GM12878 (cell line): ENCODE results near the gene CCDC178.

ENCODE experiments used
- ASH2L ChIP-seq: fragments of 300-600, 200-600 bp; sonication (generic); IDR thresholded peaks from 2 replicates; pipeline ENCODE4 v1.6.1; 2017; ENCODE audit warnings: low read depth, mild to moderate bottlenecking, borderline replicate concordance
- CTCF ChIP-seq, 3 experiments: IDR thresholded peaks in 2 of 3; conservative IDR thresholded peaks in 1 of 3; 2 replicates each; pipeline ENCODE4 v1.5.1; 2011; ENCODE audit warnings: low read depth in 3 of 3, low read length in 3 of 3, mild to moderate bottlenecking in 3 of 3, control low read depth in 2 of 3, moderate library complexity in 2 of 3, inconsistent platforms in 1 of 3, mixed read lengths in 1 of 3; ENCODE audit not compliant: control insufficient read depth in 2 of 3, insufficient read depth in 1 of 3; ENCODE audit errors: extremely low read depth in 1 of 3
- EP300 ChIP-seq, 2 experiments: fragments of 150-350 bp in 1 of 2; IDR thresholded peaks; 2 replicates each; pipeline ENCODE4 v1.6.1; 2011 to 2012; ENCODE audit warnings: low read depth in 2 of 2, low read length in 2 of 2, borderline replicate concordance in 1 of 2, improper control_type of control experiment in 1 of 2, inconsistent platforms in 1 of 2; ENCODE audit not compliant: control insufficient read depth in 1 of 2
- FOS ChIP-seq: IDR thresholded peaks from 3 replicates; pipeline ENCODE4 v1.6.1; 2011; ENCODE audit warnings: borderline replicate concordance; ENCODE audit not compliant: insufficient read length; ENCODE audit errors: extremely low read depth
- PAX5 ChIP-seq: IDR thresholded peaks from 2 replicates; pipeline ENCODE4 v1.6.1; 2011; ENCODE audit warnings: low read depth, low read length, borderline replicate concordance
- REST ChIP-seq: IDR thresholded peaks from 2 replicates; pipeline ENCODE4 v1.6.1; 2012; ENCODE audit warnings: mild to moderate bottlenecking, low read depth, low read length
- YY1 ChIP-seq: IDR thresholded peaks from 2 replicates; pipeline ENCODE4 v1.6.1; 2011; ENCODE audit warnings: low read depth, mild to moderate bottlenecking, low read length
- TF ChIP-seq, protein P1 (sequence below): fragments of 450-650 bp; IDR thresholded peaks from 2 replicates; pipeline ENCODE4 v1.6.1; 2018; ENCODE audit warnings: mild to moderate bottlenecking, low read depth, moderate library complexity; ENCODE audit not compliant: partially characterized antibody
- TF ChIP-seq, protein P2 (sequence below): fragments of 450-650 bp; IDR thresholded peaks from 2 replicates; pipeline ENCODE4 v1.6.1; 2016; ENCODE audit warnings: mild to moderate bottlenecking

DNA sequence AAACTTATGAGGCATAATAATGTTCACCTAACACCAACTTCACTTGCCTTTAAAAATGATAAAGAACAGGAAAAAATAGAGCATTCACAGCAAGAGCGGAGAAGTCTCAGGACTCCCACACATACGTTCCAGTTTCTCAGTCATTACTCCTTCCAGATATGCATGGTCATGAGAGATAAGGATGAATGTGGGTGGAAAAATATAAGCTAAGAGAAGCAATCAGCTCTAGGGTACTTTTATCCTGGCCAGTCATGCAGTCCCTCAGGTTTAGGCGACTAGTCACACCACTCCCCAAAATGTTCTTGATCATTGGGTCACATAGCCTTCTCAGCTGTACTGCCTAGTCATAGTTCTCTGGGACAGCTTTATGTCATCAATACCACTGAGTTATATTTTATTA is 29.2 kb upstream of the CCDC178 start:
- TF ChIP-seq CTCF (IDR thresholded peaks at IDR 0.05 in 2 of 3, conservative IDR thresholded peaks at IDR 0.05 in 1 of 3; ENCODE audit: control insufficient read depth in 2 of 3, extremely low read depth in 1 of 3, insufficient read depth in 1 of 3, low read depth in 3 of 3, low read length in 3 of 3) (no peak), REST (no peak), PAX5 (no peak), ASH2L (no peak), FOS (no peak), EP300 (IDR thresholded peaks at IDR 0.05; ENCODE audit: borderline replicate concordance in 1 of 2, control insufficient read depth in 1 of 2, low read depth in 2 of 2, low read length in 2 of 2) (no peak), YY1 (no peak)
- TF ChIP-seq, protein P1, sequence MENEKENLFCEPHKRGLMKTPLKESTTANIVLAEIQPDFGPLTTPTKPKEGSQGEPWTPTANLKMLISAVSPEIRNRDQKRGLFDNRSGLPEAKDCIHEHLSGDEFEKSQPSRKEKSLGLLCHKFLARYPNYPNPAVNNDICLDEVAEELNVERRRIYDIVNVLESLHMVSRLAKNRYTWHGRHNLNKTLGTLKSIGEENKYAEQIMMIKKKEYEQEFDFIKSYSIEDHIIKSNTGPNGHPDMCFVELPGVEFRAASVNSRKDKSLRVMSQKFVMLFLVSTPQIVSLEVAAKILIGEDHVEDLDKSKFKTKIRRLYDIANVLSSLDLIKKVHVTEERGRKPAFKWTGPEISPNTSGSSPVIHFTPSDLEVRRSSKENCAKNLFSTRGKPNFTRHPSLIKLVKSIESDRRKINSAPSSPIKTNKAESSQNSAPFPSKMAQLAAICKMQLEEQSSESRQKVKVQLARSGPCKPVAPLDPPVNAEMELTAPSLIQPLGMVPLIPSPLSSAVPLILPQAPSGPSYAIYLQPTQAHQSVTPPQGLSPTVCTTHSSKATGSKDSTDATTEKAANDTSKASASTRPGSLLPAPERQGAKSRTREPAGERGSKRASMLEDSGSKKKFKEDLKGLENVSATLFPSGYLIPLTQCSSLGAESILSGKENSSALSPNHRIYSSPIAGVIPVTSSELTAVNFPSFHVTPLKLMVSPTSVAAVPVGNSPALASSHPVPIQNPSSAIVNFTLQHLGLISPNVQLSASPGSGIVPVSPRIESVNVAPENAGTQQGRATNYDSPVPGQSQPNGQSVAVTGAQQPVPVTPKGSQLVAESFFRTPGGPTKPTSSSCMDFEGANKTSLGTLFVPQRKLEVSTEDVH: no peak
- TF ChIP-seq, protein P2, sequence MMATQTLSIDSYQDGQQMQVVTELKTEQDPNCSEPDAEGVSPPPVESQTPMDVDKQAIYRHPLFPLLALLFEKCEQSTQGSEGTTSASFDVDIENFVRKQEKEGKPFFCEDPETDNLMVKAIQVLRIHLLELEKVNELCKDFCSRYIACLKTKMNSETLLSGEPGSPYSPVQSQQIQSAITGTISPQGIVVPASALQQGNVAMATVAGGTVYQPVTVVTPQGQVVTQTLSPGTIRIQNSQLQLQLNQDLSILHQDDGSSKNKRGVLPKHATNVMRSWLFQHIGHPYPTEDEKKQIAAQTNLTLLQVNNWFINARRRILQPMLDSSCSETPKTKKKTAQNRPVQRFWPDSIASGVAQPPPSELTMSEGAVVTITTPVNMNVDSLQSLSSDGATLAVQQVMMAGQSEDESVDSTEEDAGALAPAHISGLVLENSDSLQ: no peak
